KMS-11 (cell line): Measurements from ENCODE around the gene HIPK1.

Source experiments
- H2AFZ ChIP-seq: fragments of 200-600 bp; sonication (generic); 2 replicates; pipeline ENCODE4 v1.6.1; 2016; ENCODE audit warnings: antibody characterized with exemption, mixed run types, low read depth
- H3K27ac ChIP-seq: fragments of 200-600 bp; sonication (generic); 2 replicates; pipeline ENCODE4 v1.6.1; 2016; ENCODE audit warnings: mild to moderate bottlenecking, mixed run types
- H3K27me3 ChIP-seq: fragments of 200-600 bp; sonication (generic); 2 replicates; pipeline ENCODE4 v1.6.1; 2017; ENCODE audit warnings: mild to moderate bottlenecking, low read depth, mixed run types, moderate library complexity; ENCODE audit not compliant: insufficient read depth
- H3K36me3 ChIP-seq: fragments of 200-600 bp; sonication (generic); 2 replicates; pipeline ENCODE4 v1.6.1; 2017; ENCODE audit warnings: mild to moderate bottlenecking, mixed run types; ENCODE audit not compliant: insufficient read depth
- H3K4me1 ChIP-seq: fragments of 200-600 bp; sonication (generic); 2 replicates; pipeline ENCODE4 v1.6.1; 2016; ENCODE audit warnings: mild to moderate bottlenecking, low read depth, mixed run types; ENCODE audit not compliant: poor library complexity, severe bottlenecking
- H3K4me2 ChIP-seq: fragments of 200-600 bp; sonication (generic); 2 replicates; pipeline ENCODE4 v1.7.0; 2016; ENCODE audit warnings: mild to moderate bottlenecking, mixed run types
- H3K4me3 ChIP-seq: fragments of 200-600 bp; sonication (generic); IDR thresholded peaks from 2 replicates; pipeline ENCODE4 v1.6.1; 2017; ENCODE audit warnings: low read depth, low read length, mixed read lengths; ENCODE audit not compliant: insufficient read depth
- H3K79me2 ChIP-seq: fragments of 200-600 bp; sonication (generic); 2 replicates; pipeline ENCODE4 v1.6.1; 2016; ENCODE audit warnings: low read depth, mixed run types; ENCODE audit not compliant: insufficient read depth
- H3K9ac ChIP-seq: fragments of 200-600 bp; sonication (generic); 2 replicates; pipeline ENCODE4 v1.6.1; 2016; ENCODE audit warnings: mild to moderate bottlenecking, mixed run types
- H4K20me1 ChIP-seq: fragments of 200-600 bp; sonication (generic); 2 replicates; pipeline ENCODE4 v1.6.1; 2016; ENCODE audit warnings: mild to moderate bottlenecking, mixed run types; ENCODE audit not compliant: insufficient read depth
- TF ChIP-seq, protein P1 (sequence below): fragments of 200-600 bp; sonication (generic); conservative IDR thresholded peaks from 2 replicates; pipeline ENCODE4 v1.6.1; 2017; ENCODE audit warnings: low read depth, mild to moderate bottlenecking, antibody characterized with exemption, low read length, moderate library complexity, mixed read lengths

HIPK1 gene

GRCh38 chr1:113950908-113951307 is 21.8 kb downstream of the HIPK1 start:
- no peak overlapping the region for H3K27ac ChIP-seq
- H3K79me2 ChIP-seq = peaks cover 68% of the 10 kb centered on the region
- H3K4me3 ChIP-seq = no peak overlapping the region
- H2AFZ ChIP-seq = no peak overlapping the region
- no peaks in the 10 kb centered on the region for H4K20me1 ChIP-seq
- peaks cover 45% of the 10 kb centered on the region for H3K4me1 ChIP-seq
- no peaks in the 10 kb centered on the region for H3K36me3 ChIP-seq
- no peaks in the 10 kb centered on the region for H3K27me3 ChIP-seq
- H3K4me2 ChIP-seq = no peak overlapping the region
- TF ChIP-seq, protein P1, sequence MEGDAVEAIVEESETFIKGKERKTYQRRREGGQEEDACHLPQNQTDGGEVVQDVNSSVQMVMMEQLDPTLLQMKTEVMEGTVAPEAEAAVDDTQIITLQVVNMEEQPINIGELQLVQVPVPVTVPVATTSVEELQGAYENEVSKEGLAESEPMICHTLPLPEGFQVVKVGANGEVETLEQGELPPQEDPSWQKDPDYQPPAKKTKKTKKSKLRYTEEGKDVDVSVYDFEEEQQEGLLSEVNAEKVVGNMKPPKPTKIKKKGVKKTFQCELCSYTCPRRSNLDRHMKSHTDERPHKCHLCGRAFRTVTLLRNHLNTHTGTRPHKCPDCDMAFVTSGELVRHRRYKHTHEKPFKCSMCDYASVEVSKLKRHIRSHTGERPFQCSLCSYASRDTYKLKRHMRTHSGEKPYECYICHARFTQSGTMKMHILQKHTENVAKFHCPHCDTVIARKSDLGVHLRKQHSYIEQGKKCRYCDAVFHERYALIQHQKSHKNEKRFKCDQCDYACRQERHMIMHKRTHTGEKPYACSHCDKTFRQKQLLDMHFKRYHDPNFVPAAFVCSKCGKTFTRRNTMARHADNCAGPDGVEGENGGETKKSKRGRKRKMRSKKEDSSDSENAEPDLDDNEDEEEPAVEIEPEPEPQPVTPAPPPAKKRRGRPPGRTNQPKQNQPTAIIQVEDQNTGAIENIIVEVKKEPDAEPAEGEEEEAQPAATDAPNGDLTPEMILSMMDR = no peak
- H3K9ac ChIP-seq = no peak overlapping the region

DNA sequence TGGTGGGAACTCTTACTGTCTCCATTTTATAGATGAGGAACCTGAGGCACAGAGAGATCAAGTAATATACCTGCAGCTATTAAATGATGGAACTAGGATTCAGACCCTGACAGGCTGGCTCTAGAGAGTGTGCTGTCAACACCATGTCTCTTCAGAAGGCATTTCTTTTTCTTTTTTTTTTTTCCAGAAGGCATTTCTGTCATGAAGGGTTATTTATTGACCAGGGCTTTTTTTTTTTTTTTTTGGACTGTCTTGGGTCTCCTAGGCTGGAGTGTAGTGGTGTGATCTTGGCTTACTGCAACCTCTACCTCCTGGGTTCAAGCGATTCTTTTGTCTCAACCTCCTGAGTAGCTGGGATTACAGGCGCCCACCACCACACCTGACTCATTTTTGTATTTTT is 22.6 kb downstream of the HIPK1 start:
- Histone ChIP-seq H4K20me1 (no peaks in the 10 kb centered on the region), H3K79me2 (peaks cover 60% of the 10 kb centered on the region), H3K9ac (no peak overlapping the region)

GRCh38 chr1:113957984-113958383 is 28.9 kb downstream of the HIPK1 start:
- TF ChIP-seq, protein P1 = no peak
- Histone ChIP-seq H3K36me3 (no peaks in the 10 kb centered on the region), H3K4me1 (peaks cover 9% of the 10 kb centered on the region)

More for the DNA sequence above, 22.6 kb downstream of the HIPK1 start:
- TF ChIP-seq, protein P1 = no peak
- Histone ChIP-seq H3K27me3 (no peaks in the 10 kb centered on the region), H3K36me3 (no peaks in the 10 kb centered on the region), H3K4me2 (no peak overlapping the region), H3K4me1 (peaks cover 36% of the 10 kb centered on the region), H2AFZ (no peak overlapping the region), H3K4me3 (no peak overlapping the region), H3K27ac (no peak overlapping the region)

DNA sequence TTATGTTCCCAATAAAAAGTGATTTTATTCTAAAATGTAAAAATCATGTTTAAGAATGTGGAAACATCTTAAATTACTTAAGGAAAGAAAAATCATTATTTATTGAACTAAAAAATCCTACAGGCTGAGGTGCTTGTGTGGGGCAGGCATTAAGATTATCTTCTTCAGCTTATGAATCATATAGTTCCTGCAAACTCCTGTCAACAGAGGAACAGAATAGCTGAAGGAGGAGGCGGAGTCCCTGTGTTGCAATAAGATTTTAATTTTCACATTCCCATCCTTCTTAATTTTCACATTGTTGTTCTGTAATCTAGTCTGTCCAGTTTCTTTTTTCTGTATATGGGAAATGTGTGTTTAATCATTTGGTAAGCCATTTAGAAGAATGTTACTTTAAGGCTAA is 29.6 kb downstream of the HIPK1 start:
- Histone ChIP-seq H4K20me1 (no peaks in the 10 kb centered on the region), H3K4me2 (no peak overlapping the region), H3K79me2 (no peaks in the 10 kb centered on the region), H3K9ac (no peak overlapping the region), H3K27me3 (no peaks in the 10 kb centered on the region), H3K27ac (no peak overlapping the region), H3K4me1 (peaks cover 9% of the 10 kb centered on the region), H2AFZ (no peak overlapping the region), H3K4me3 (no peak overlapping the region), H3K36me3 (no peaks in the 10 kb centered on the region)
- TF ChIP-seq, protein P1 = no peak

More at GRCh38 chr1:113957984-113958383, 28.9 kb downstream of the HIPK1 start:
- Histone ChIP-seq H2AFZ (no peak overlapping the region), H3K27me3 (no peaks in the 10 kb centered on the region), H3K4me2 (no peak overlapping the region), H3K9ac (no peak overlapping the region), H3K79me2 (no peaks in the 10 kb centered on the region), H4K20me1 (no peaks in the 10 kb centered on the region), H3K27ac (no peak overlapping the region), H3K4me3 (no peak overlapping the region)
